Hematopoietic multipotent progenitor cell treated with erythropoietin and hydrocortisone succinate and interleukin-3 and kit ligand, for 4 days (in vitro differentiated cells): Measurements from ENCODE around the gene ARHGAP10.

Source experiments
- DNase-seq: peaks from one replicate; pipeline ENCODE4 v3.0.0-alpha.2; 2015

Gene ARHGAP10

GRCh38 chr4:148053298-148054003 lies 321.6 kb downstream of the ARHGAP10 start:
- DNase-seq, result no peak

- DNase-seq, result no peak
These were observed 322.4 kb downstream of the ARHGAP10 start for GRCh38 chr4:148054275-148054674.

GRCh38 chr4:148055844-148056243 lies 324.0 kb downstream of the ARHGAP10 start:
- no peak for DNase-seq

GRCh38 chr4:148056879-148057278 lies 325.0 kb downstream of the ARHGAP10 start:
- peak; percentile 97 for DNase-seq

GRCh38 chr4:148057516-148057915 lies 325.6 kb downstream of the ARHGAP10 start:
- no peak for DNase-seq

GRCh38 chr4:148057984-148058859 lies 326.3 kb downstream of the ARHGAP10 start:
- DNase-seq, result no peak

GRCh38 chr4:148059617-148060180 lies 327.8 kb downstream of the ARHGAP10 start:
- peak; percentile 38 for DNase-seq

GRCh38 chr4:148060264-148061140 lies 328.6 kb downstream of the ARHGAP10 start:
- no peak for DNase-seq

GRCh38 chr4:148061141-148061481 lies 329.2 kb downstream of the ARHGAP10 start:
- no peak for DNase-seq

- peak; percentile 11 for DNase-seq
These were observed 329.9 kb downstream of the ARHGAP10 start for GRCh38 chr4:148061795-148062194.

GRCh38 chr4:148062301-148062950 lies 330.5 kb downstream of the ARHGAP10 start:
- DNase-seq, result no peak

- no peak for DNase-seq
These were observed 332.6 kb downstream of the ARHGAP10 start for GRCh38 chr4:148064451-148064850.

- no peak for DNase-seq
These were observed 333.2 kb downstream of the ARHGAP10 start for GRCh38 chr4:148065075-148065474.

GRCh38 chr4:148067301-148067916 lies 335.5 kb downstream of the ARHGAP10 start:
- DNase-seq, result no peak

GRCh38 chr4:148068065-148068911 lies 336.4 kb downstream of the ARHGAP10 start:
- no peak for DNase-seq

GRCh38 chr4:148069086-148069894 lies 337.4 kb downstream of the ARHGAP10 start:
- DNase-seq, result no peak

GRCh38 chr4:148069895-148070178 lies 337.9 kb downstream of the ARHGAP10 start:
- DNase-seq, result no peak

GRCh38 chr4:148071009-148071408 lies 339.1 kb downstream of the ARHGAP10 start:
- DNase-seq, result no peak

- DNase-seq, result no peak
These were observed 340.9 kb downstream of the ARHGAP10 start for GRCh38 chr4:148072789-148073188.

- DNase-seq, result no peak
These were observed 341.5 kb downstream of the ARHGAP10 start for GRCh38 chr4:148073349-148073748.
